ENCODE results near the gene ZNF326.
"Not testable (repeated sequence)": the region's sequence is repeated elsewhere in the genome, so short reads cannot be mapped to it uniquely, and the experiment has no call there.

The ZNF326 gene

DNA sequence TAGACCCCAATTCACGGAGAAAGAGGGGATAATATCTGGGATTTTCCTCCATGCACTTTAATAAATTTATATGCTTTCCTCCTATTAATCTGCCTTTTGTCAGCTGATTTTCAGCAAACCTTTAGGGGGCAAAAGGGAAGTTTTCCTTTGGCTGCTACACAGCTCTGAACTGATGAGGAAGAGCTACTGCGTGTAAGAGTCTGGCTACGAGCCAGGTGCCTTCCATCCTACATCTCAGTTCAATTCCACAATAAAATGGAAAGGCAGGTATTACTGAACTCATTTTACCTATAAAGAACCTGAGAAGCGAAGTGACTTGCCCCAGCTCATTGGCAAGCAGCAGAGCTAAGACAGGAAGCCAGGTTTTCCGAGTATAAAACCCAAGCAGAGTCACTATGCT, 28.3 kb upstream of the ZNF326 start:
- DNase-seq (ENCODE audit: low read depth in 2 of 2), result no peak

- no peak for DNase-seq (ENCODE audit: low read depth in 2 of 2)
Observed at GRCh38 chr1:89971600-89971999, 23.3 kb upstream of the ZNF326 start.

DNA sequence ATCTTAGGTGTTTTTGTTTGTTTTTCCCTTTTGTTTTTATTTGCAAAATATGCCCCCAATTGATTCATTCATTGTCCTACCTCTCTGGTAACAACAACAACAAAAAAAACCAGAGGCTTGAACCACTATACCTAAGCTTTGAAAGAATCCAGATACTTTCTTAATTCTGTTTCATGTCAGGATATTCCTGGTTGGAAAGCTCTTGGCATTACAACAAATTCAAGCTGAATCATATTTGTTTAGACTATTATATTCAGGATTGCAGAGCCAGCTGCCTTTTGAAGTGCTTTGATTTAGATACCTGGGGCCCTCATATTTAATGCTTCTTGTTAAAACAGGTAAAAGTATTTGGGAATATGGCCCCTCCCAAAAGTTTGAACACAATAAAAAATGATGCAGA, 22.9 kb upstream of the ZNF326 start:
- no peak for DNase-seq (ENCODE audit: low read depth in 2 of 2)

GRCh38 chr1:89973471-89974127, 21.3 kb upstream of the ZNF326 start:
- no peak for DNase-seq (ENCODE audit: low read depth in 2 of 2)

GRCh38 chr1:89974256-89974655, 20.7 kb upstream of the ZNF326 start:
- DNase-seq (ENCODE audit: low read depth in 2 of 2), result no peak

GRCh38 chr1:89974696-89975470, 20.0 kb upstream of the ZNF326 start:
- DNase-seq (ENCODE audit: low read depth in 2 of 2), result no peak

DNA sequence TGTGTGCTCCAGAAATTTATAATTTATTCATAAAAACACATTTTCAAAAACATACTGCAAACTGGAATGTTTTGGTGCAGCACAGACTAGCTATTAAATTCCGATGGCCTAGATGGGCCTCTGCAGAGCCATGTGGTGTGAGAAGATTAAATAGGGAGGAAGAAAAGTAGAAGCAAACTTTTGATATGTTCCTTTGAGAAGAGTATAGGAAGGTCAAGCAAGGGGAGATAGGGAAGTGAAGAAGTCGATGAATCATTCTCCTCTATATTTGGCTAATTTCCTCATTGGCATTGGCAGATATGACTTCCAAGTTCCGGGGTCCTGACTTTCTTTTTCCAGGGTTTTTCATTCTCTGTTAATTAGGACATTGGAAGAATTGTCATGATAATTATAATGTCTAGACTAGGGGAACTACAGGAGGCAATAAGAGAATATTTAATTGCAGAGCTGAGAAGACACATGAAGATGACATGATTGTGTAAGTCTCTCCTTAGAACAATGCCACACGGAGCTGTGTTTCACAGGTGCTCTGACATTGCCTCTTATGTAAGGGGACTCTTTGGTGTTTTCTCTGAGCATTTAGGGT, 19.3 kb upstream of the ZNF326 start:
- DNase-seq (ENCODE audit: low read depth in 2 of 2), result no peak

DNA sequence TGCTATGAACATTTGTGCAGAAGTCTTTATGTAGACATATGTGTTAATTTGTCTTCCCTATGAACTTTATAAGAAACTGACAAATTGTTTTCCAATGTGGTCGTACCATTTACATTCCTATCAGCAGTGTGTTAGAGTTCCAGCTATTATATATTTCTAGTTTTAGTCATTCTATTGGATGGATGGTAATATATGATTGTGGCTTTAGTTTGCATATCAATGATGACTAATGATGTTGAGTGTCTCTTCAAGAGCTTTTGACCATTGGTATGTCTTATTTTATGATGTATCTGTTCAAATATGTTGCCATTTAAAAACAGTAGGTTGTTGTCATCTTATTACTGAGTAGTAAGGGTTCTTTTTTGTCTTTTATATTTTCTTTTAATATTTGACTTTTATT, 16.2 kb upstream of the ZNF326 start:
- DNase-seq (ENCODE audit: low read depth in 2 of 2), result no peak

DNA sequence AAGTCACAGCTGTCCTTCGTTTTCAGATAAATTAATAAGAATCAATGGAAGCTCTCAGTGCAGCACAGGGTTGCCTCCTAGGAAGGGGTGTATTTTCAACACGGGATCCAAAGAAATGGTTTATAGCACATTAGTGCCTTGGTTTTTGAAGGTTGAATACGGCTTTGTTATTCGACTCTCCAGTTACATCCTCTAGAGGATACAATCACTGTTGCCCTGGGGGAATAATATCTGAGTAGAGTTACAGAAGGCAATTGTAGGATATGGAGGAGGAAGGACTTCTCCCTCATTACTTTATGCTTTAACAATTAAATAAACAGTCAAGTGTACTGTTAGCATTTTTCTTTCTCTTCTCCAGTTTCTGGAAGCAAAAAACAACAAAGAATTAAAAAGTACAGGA, 14.3 kb upstream of the ZNF326 start:
- no peak for DNase-seq (ENCODE audit: low read depth in 2 of 2)

DNA sequence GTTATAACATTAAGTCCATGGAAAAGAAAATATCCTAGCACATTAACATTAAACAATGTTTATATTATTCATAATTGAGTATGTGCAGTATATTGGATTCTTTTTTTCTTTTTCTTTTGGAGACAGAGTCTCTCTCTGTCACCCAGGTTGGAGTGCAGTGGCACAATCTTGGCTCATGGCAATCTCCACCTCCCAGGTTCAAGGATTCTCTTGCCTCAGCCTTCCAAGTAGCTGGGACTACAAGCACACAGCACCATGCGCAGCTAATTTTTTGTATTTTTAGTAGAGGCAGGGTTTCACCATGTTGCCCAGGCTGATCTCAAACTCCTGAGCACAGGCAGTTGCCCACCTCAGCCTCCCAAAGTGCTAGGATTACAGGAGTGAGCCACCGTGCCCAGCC, 12.1 kb upstream of the ZNF326 start:
- DNase-seq (ENCODE audit: low read depth in 2 of 2), result not testable (repeated sequence)

DNA sequence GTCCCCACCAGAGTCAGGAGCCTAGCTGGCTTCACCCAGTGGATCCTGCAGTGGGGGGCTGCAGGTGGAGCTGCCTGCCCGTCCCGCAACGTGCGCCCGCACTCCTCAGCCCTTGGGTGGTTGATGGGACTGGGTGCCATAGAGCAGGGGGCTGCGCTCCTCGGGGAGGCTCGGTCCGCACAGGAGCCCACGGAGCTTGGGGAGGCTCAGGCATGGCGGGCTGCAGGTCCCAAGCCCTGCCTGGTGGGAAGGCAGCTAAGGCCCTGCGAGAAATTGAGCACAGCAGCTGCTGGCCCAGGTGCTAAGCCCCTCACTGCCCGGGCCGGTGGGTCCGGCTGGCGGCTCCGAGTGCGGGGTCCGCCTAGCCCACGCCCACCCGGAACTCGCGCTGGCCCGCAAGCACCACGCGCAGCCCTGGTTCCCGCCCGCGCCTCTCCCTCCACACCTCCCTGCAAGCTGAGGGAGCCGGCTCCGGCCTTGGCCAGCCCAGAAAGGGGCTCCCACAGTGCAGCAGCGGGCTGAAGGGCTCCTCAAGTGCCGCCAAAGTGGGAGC, 10.3 kb upstream of the ZNF326 start:
- not testable (repeated sequence) for DNase-seq (ENCODE audit: low read depth in 2 of 2)

DNA sequence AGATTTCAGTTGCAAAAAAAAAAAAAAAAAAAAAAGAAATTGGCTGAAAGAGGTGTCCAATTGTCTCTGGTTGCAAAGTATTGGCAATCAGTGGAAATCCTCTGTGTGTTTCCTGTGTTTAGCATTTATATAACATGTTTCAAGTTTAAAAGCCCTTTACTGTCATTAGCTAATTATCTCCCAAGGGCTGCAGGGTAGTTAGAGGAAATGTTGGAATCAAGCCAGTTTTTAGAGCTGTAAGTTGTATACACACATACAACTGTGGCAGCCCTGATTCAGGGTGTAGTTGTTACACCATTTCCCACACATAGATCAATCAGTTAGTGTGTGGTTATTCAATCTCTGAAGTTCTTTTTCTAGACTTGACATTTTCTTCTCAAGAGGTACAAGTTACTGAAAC, 8.9 kb upstream of the ZNF326 start:
- DNase-seq (ENCODE audit: low read depth in 2 of 2), result no peak

GRCh38 chr1:89987159-89987819, 7.6 kb upstream of the ZNF326 start:
- DNase-seq (ENCODE audit: low read depth in 2 of 2), result peak in 1 of 2 donors; percentile 18

- no peak for DNase-seq (ENCODE audit: low read depth in 2 of 2)
Observed at GRCh38 chr1:89989099-89989498, 5.8 kb upstream of the ZNF326 start.

DNA sequence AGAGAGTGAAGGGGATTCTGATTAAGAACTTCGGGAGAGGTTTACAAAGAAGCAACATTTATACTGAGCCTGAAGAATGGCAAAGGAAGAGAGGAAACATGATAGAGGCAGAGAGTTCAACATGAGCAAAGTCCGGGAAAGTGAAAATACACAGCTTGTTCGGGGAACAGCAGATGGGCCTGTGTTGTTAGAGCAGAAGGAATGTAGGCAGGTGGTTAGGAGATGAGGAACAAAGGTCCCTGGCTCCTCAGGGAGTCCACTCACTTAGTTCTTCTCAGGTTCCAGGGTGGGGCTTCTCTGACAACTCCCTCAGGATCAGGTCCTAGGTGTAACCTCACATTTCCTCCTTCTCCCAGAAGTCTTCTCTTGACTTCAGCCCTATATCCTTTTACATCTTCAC, 5.1 kb upstream of the ZNF326 start:
- DNase-seq (ENCODE audit: low read depth in 2 of 2), result no peak

- DNase-seq (ENCODE audit: low read depth in 2 of 2), result no peak
Observed at GRCh38 chr1:89990976-89991831, 3.7 kb upstream of the ZNF326 start.

- DNase-seq (ENCODE audit: low read depth in 2 of 2), result no peak
Observed at GRCh38 chr1:89993541-89993940, 1.4 kb upstream of the ZNF326 start.

- DNase-seq (ENCODE audit: low read depth in 2 of 2), result no peak
Observed at GRCh38 chr1:89994231-89994804, 592 bp upstream of the ZNF326 start.

GRCh38 chr1:89995598-89996449, 914 bp downstream of the ZNF326 start:
- no peak for DNase-seq (ENCODE audit: low read depth in 2 of 2)

All from stimulated activated CD8-positive, alpha-beta memory T cell treated with anti-CD3 and anti-CD28 coated beads, Interleukin-15, amount 100 ng/mL, for 48 hours (primary cell).